Ishikawa (cell line): ENCODE measurements around the gene KLHL35.

Experiments used
- CEBPB ChIP-seq: IDR thresholded peaks from 2 replicates; pipeline ENCODE4 v1.6.1; 2012
- CREB1 ChIP-seq: IDR thresholded peaks from 2 replicates; pipeline ENCODE4 v1.6.1; 2012; ENCODE audit warnings: low read depth
- EGR1 ChIP-seq: IDR thresholded peaks from 2 replicates; pipeline ENCODE4 v1.6.1; 2012
- EP300 ChIP-seq: IDR thresholded peaks from 2 replicates; pipeline ENCODE4 v1.6.1; 2012; ENCODE audit warnings: borderline replicate concordance
- FOXM1 ChIP-seq: IDR thresholded peaks from 2 replicates; pipeline ENCODE4 v1.6.1; 2012; ENCODE audit warnings: low read depth, borderline replicate concordance
- MAX ChIP-seq: IDR thresholded peaks from 2 replicates; pipeline ENCODE4 v1.6.1; 2012
- NFIC ChIP-seq: IDR thresholded peaks from 2 replicates; pipeline ENCODE4 v1.6.1; 2012
- RAD21 ChIP-seq: IDR thresholded peaks from 2 replicates; pipeline ENCODE4 v1.6.1; 2012; ENCODE audit warnings: low read depth
- REST ChIP-seq: IDR thresholded peaks from 2 replicates; pipeline ENCODE4 v1.6.1; 2012; ENCODE audit warnings: low read depth, mild to moderate bottlenecking
- TAF1 ChIP-seq: IDR thresholded peaks from 2 replicates; pipeline ENCODE4 v1.6.1; 2012; ENCODE audit warnings: low read depth, mild to moderate bottlenecking
- TCF12 ChIP-seq: IDR thresholded peaks from 2 replicates; pipeline ENCODE4 v1.6.1; 2012; ENCODE audit warnings: low read depth
- TEAD4 ChIP-seq: IDR thresholded peaks from 2 replicates; pipeline ENCODE4 v1.6.1; 2012
- USF1 ChIP-seq: IDR thresholded peaks from 2 replicates; pipeline ENCODE4 v1.6.1; 2012
- YY1 ChIP-seq: IDR thresholded peaks from 2 replicates; pipeline ENCODE4 v1.6.1; 2012; ENCODE audit warnings: low read depth
- ZBTB7A ChIP-seq: IDR thresholded peaks from 2 replicates; pipeline ENCODE4 v1.6.1; 2012; ENCODE audit warnings: low read depth

KLHL35 gene

GRCh38 chr11:75432911-75433321 lies at the start of gene KLHL35:
Gene KLHL35, minus strand, starts transcription at chr11:75433203. Its CDS starts 2,574 bp downstream, at chr11:75430629.
- no peak for TF ChIP-seq EGR1
- no peak for TF ChIP-seq NFIC
- TF ChIP-seq TEAD4: no peak
- no peak for TF ChIP-seq TAF1
- TF ChIP-seq TCF12: no peak
- no peak for TF ChIP-seq EP300
- no peak for TF ChIP-seq REST
- no peak for TF ChIP-seq CREB1
- no peak for TF ChIP-seq RAD21
- TF ChIP-seq USF1: no peak
- no peak for TF ChIP-seq ZBTB7A
- no peak for TF ChIP-seq FOXM1
- TF ChIP-seq YY1: no peak
- TF ChIP-seq MAX: no peak
- TF ChIP-seq CEBPB: no peak

GRCh38 chr11:75481922-75482606 lies 49.1 kb upstream of the KLHL35 start:
- no peak for TF ChIP-seq REST
- no peak for TF ChIP-seq FOXM1
- TF ChIP-seq YY1: no peak
- TF ChIP-seq EGR1: no peak
- TF ChIP-seq USF1: no peak
- no peak for TF ChIP-seq TAF1
- no peak for TF ChIP-seq TCF12
- TF ChIP-seq MAX: no peak
- no peak for TF ChIP-seq NFIC
- TF ChIP-seq ZBTB7A: no peak

GRCh38 chr11:75481223-75481921 lies 48.4 kb upstream of the KLHL35 start:
- TF ChIP-seq CEBPB: no peak
- no peak for TF ChIP-seq ZBTB7A

- no peak for TF ChIP-seq FOXM1
- TF ChIP-seq REST: no peak
- TF ChIP-seq EP300: no peak
- TF ChIP-seq TEAD4: no peak
- TF ChIP-seq RAD21: no peak
- TF ChIP-seq CREB1: no peak
- no peak for TF ChIP-seq TAF1
- no peak for TF ChIP-seq MAX
- no peak for TF ChIP-seq CEBPB
- no peak for TF ChIP-seq TCF12
- no peak for TF ChIP-seq YY1
- no peak for TF ChIP-seq USF1
- no peak for TF ChIP-seq ZBTB7A
- TF ChIP-seq NFIC: no peak
- TF ChIP-seq EGR1: no peak
Observed at GRCh38 chr11:75480185-75481175, 47.5 kb upstream of the KLHL35 start.
